Left hindlimb (tissue), 1 donor: ENCODE data around the gene EYA2.
A peak's percentile ranks its signal among the peaks of the same experiment; 100 is the strongest.

Source experiments
- DNase-seq: peaks from one replicate; pipeline ENCODE4 v3.0.0-alpha.2; 2018

EYA2 gene

GRCh38 chr20:47079047-47079446 is 184.4 kb downstream of the EYA2 start:
- DNase-seq, result no peak

GRCh38 chr20:47080365-47080764 is 185.7 kb downstream of the EYA2 start:
- no peak for DNase-seq

- no peak for DNase-seq
Observed at GRCh38 chr20:47086316-47086715, 191.7 kb downstream of the EYA2 start.

GRCh38 chr20:47088335-47088734 is 193.7 kb downstream of the EYA2 start:
- no peak for DNase-seq

- no peak for DNase-seq
Observed at GRCh38 chr20:47089151-47089550, 194.5 kb downstream of the EYA2 start.

- DNase-seq, result no peak
Observed at GRCh38 chr20:47090835-47091234, 196.2 kb downstream of the EYA2 start.

- no peak for DNase-seq
Observed at GRCh38 chr20:47093320-47093966, 198.8 kb downstream of the EYA2 start.

GRCh38 chr20:47095690-47096089 is 201.0 kb downstream of the EYA2 start:
- no peak for DNase-seq

- DNase-seq, result no peak
Observed at GRCh38 chr20:47097691-47098622, 203.3 kb downstream of the EYA2 start.

GRCh38 chr20:47099093-47099492 is 204.4 kb downstream of the EYA2 start:
- DNase-seq, result no peak

- DNase-seq, result no peak
Observed at GRCh38 chr20:47099825-47100441, 205.3 kb downstream of the EYA2 start.

- no peak for DNase-seq
Observed at GRCh38 chr20:47102629-47103028, 208.0 kb downstream of the EYA2 start.

GRCh38 chr20:47106786-47107185 is 212.1 kb downstream of the EYA2 start:
- DNase-seq, result no peak

GRCh38 chr20:47108994-47109393 is 214.4 kb downstream of the EYA2 start:
- DNase-seq, result no peak

GRCh38 chr20:47110819-47111218 is 216.2 kb downstream of the EYA2 start:
- DNase-seq, result no peak

- DNase-seq, result no peak
Observed at GRCh38 chr20:47111576-47111975, 216.9 kb downstream of the EYA2 start.

- DNase-seq, result no peak
Observed at GRCh38 chr20:47113362-47114109, 218.9 kb downstream of the EYA2 start.

- no peak for DNase-seq
Observed at GRCh38 chr20:47115694-47116093, 221.1 kb downstream of the EYA2 start.

- DNase-seq, result no peak
Observed at GRCh38 chr20:47117371-47117770, 222.7 kb downstream of the EYA2 start.

GRCh38 chr20:47117773-47118172 is 223.1 kb downstream of the EYA2 start:
- DNase-seq, result no peak

GRCh38 chr20:47118206-47118605 is 223.6 kb downstream of the EYA2 start:
- DNase-seq, result peak; percentile 54

- peak; percentile 36 for DNase-seq
Observed at GRCh38 chr20:47118641-47119040, 224.0 kb downstream of the EYA2 start.

GRCh38 chr20:47120346-47120936 is 225.8 kb downstream of the EYA2 start:
- DNase-seq, result no peak
